SHP77 treated with DMSO at 0.1 percent for 48 hours (cell line): Measurements from ENCODE around the gene NAV2.
"Not testable (repeated sequence)": the region's sequence is repeated elsewhere in the genome, so short reads cannot be mapped to it uniquely, and the experiment has no call there.

ENCODE experiments used
- DNase-seq: peaks from one replicate; lab custom pipeline; 2025; lab: John Stamatoyannopoulos, UW

Gene NAV2

GRCh38 chr11:20119315-20119714 lies 406.7 kb downstream of the NAV2 start:
- no peak for DNase-seq

- no peak for DNase-seq
Observed at GRCh38 chr11:20120134-20120925, 407.7 kb downstream of the NAV2 start.

GRCh38 chr11:20122131-20122530 lies 409.5 kb downstream of the NAV2 start:
- DNase-seq, result no peak

GRCh38 chr11:20125927-20126326 lies 413.3 kb downstream of the NAV2 start:
- DNase-seq, result no peak

- no peak for DNase-seq
Observed at GRCh38 chr11:20126724-20127123, 414.1 kb downstream of the NAV2 start.

GRCh38 chr11:20127671-20128527 lies 415.3 kb downstream of the NAV2 start:
- DNase-seq, result peak; percentile 13

- not testable (repeated sequence) for DNase-seq
Observed at GRCh38 chr11:20128528-20128825, 415.8 kb downstream of the NAV2 start.

- DNase-seq, result no peak
Observed at GRCh38 chr11:20129665-20130064, 417.0 kb downstream of the NAV2 start.

- DNase-seq, result no peak
Observed at GRCh38 chr11:20131788-20132666, 419.4 kb downstream of the NAV2 start.

GRCh38 chr11:20132667-20133039 lies 420.0 kb downstream of the NAV2 start:
- DNase-seq, result no peak

- DNase-seq, result no peak
Observed at GRCh38 chr11:20134991-20135736, 422.5 kb downstream of the NAV2 start.

GRCh38 chr11:20137637-20138036 lies 425.0 kb downstream of the NAV2 start:
- DNase-seq, result no peak

- DNase-seq, result no peak
Observed at GRCh38 chr11:20138707-20139106, 426.1 kb downstream of the NAV2 start.

- DNase-seq, result no peak
Observed at GRCh38 chr11:20154381-20154780, 441.7 kb downstream of the NAV2 start.

GRCh38 chr11:20155683-20156279 lies 443.1 kb downstream of the NAV2 start:
- no peak for DNase-seq

- DNase-seq, result no peak
Observed at GRCh38 chr11:20156280-20156875, 443.7 kb downstream of the NAV2 start.

GRCh38 chr11:20156876-20157613 lies 444.4 kb downstream of the NAV2 start:
- DNase-seq, result no peak

- DNase-seq, result no peak
Observed at GRCh38 chr11:20157728-20158127, 445.1 kb downstream of the NAV2 start.

GRCh38 chr11:20158597-20159257 lies 446.1 kb downstream of the NAV2 start:
- DNase-seq, result no peak
